Medulla oblongata (tissue), 1 donor: ENCODE results near the gene TMEM175.
A peak's percentile ranks its signal among the peaks of the same experiment; 100 is the strongest.

Source experiments
- DNase-seq: peaks from one replicate; pipeline ENCODE4 v3.0.0-alpha.2; 2015; ENCODE audit errors: extremely low spot score

TMEM175 gene

DNA sequence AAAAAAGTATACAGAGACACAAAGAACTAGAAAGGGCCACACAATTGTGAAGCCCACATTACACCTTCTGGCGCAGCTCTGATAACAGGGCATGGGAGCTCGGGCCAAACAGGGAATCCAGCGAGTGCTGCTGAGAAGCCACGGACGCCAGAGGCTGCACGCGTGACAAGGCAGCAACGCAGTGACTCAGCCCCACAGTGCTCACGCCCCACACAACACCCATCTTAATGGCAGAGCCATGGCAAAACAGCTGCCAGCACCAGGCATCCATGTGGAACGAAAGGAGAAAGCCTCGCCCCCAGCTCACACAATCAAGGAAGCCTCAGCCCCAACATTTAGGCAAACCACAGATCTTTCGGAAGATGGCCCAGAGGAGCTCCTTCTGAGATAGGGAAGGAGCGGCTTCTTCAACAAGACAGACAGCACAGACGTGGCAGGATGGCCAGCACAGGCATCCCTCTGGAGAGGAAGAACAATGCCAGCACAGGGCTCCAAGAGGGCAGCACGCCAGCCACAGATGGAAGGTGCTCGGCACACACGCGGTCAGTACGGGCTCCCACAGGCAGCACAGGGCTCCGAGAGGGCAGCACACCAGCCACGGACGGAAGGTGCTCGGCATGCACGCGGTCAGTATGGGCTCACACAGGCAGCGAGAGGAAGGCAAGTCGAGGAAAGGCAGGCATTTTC, 33.2 kb upstream of the TMEM175 start:
- DNase-seq, result peak; percentile 25

DNA sequence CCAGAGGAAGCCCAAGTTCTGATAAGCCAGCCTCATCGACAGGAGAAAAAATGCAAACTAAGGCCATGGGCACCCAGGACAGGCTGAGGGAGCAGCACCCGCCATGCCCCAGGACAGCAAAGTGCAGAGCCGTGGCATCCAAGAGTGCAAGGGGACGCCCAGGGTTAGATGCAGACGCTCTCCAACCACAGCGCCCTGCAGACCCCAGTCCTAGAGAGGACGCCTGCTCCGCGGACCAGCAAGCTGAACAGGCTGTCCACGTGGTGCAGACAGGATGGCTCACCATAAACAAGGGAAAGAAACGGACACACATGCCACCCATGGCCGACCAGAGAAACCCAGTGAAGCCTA, 32.7 kb upstream of the TMEM175 start:
- DNase-seq, result no peak

DNA sequence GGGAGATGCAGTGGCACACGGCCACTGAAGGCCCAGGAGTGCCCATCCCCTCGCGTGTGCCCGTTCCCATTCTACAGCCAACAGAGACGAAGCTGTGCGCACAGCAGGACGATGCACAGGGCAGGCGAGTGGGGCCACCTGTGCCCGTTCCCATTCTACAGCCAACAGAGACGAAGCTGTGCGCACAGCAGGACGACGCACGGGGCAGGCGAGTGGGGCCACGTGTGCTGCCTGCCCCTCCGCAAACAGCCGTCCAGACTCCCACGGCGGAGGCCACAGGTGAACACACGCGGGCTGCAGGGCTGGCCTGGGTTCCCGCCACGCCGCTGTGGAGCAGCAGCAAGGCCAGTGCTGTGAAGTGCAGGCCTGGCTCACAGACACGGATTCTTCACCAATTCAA, 32.2 kb upstream of the TMEM175 start:
- no peak for DNase-seq

GRCh38 chr4:900721-901120, 31.5 kb upstream of the TMEM175 start:
- DNase-seq, result no peak

DNA sequence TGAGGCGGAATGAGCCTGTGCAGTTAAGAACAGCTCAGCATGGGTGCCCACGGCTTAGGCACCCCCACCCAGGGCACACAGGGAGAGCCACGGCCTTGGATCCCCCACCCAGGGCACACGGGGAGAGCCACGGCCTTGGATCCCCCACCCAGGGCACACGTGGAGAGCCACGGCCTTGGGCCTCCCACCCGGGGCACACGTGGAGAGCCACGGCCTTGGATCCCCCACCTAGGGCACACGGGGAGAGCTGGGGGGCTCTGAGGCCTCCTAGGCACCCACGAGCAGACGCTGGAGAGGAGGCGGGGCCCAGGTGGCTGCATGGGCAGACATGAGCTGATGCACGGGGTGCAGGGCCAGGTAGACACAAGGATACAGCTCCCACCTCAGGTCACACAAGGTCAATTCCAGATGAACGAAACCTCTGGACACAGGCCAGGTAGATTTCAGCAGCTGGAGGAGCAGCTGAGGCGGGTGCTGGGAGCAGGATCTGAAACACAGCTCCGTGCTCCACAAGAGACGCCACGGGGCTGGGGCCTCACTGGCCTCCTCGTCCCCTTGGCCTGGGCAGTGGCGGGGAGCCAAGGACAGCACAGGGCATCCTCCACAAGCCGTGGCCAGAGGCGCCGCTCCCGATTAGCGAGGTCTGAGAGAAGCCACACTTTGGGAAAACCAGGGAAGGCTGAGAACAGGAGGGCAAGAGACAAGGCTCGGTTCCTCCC, 30.9 kb upstream of the TMEM175 start:
- no peak for DNase-seq

DNA sequence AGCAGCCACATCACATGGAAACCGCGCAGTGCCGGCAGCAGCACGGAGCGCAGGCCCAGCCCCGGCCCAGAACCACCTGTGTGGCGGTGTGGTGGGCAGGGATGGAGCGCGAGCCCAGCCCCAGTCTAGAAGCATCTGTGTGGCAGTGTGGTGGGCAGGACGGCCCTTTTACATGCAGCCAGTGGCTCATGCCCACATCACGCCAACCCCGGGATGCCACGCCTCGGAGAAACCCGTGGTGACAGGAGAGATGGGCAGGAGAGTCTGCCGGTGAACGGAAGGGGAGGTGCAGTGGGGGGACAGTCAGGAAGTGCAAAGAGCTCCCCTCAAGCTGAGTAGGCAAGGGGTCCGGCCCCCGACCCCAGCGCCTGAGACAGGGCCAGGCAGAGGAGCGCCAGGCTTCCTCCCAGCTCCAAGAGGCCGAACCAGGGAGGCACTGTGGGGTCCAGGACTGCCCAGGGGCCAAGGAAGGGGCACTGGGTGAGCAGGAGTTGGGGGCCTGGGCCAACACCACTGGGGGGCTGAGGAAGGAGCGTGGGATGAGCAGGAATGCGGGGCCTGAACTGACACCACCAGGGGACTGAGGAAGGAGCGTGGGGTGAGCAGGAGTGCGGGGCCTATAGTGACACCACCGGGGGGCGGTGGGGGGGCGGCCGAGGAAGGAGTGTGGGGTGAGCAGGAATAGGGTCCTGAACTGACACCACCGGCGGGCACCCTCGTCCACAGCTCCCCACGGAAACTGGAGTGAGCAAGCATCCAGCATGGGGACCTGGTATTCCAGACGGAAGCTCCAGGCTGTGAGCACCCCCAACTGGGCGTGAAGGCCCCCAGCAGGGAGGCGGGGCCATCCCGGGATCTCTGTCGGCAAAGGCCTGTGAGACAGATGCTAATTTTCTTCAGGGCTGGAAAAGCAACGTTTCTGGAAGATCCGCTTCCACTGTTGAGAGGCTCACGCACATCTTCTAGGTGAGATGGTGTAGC, 28.9 kb upstream of the TMEM175 start:
- no peak for DNase-seq

- DNase-seq, result no peak
These were observed 26.5 kb upstream of the TMEM175 start for GRCh38 chr4:905485-906338.

GRCh38 chr4:906339-907102, 25.7 kb upstream of the TMEM175 start:
- DNase-seq, result no peak

DNA sequence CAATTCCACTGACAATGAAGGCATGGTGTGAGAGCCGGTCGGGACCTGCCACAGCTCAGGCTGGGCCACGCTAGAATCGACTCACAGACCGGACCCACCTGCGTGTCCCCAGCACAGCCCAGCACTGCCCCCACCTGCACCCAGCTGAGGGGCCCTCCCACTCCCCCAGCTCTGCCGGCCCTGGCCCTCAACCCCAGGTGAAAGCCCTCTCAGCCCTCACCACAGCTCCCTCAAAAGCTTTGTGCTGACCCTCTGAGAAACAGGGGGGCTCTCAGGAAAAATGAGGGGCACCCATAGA, 25.2 kb upstream of the TMEM175 start:
- DNase-seq, result no peak

DNA sequence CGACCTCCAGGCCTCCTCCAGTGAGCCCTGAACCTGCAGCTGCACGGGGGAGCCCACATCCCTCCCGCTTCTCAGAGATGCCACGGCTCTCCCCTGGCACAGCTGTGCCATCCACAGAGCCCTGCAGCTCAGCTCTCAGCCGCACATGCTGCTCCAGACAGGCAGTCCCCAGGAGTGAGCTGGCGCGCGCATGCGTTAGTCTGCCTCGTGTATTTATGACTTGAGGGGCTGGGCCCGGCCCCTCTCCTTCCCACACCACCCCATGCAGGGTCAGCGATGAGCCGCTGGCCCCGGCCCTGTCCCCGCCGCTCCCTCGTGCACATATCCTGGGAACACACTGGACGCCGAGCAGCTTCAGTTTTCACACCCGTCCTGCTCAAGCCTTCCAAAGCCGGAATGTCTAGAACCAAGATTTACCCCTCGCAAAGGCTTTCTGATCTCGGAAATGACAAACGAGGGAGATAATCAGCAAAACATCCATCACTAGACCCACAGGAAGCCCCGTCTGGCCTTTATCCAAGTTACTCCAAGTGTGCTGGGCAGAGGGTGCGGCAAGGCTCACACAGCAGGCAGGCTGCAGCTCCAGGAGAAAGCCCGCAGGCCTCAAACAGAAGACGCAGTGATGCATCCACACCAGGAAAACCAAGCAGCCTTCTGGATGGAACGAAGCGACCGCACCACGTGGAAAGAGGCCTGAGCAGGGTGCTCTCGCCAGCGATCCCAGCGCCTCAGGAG, 24.4 kb upstream of the TMEM175 start:
- no peak for DNase-seq

GRCh38 chr4:909131-909571, 23.1 kb upstream of the TMEM175 start:
- DNase-seq, result no peak

- DNase-seq, result no peak
These were observed 22.4 kb upstream of the TMEM175 start for GRCh38 chr4:909821-910220.

DNA sequence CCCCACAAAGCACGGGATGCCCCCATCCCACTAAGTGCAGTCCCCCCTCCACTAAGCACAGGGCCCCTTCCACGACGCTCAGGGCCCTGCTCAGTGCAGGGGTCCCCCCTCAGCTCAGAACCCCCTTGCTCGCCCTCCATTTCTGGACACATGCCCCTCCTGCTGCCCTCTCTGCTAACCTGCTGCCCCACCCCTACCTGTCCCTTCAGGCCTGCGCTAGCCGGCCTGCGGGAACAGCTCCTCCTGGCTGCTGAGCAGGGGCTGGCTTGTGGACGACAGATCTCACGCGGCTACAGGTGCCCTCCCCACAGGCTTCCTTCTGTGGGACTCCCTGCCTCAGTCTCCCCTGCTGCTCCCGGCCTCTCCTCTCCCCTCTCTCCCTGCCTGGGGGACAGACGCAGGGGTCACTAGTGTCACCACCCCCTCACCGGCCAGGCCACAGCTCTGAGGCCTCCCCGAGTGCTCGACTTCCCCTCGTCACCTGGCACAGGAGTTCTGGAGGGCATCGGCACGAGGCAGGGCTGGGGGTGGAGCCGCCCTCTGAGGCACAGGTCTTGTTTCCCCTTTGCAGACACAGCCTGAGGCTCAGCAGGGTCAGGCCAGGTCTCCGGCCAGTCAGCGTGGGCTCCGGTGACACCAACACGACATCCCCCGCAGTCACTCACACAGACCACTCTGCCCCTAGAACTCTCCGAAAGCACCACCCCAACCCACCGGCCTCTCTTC, 21.7 kb upstream of the TMEM175 start:
- DNase-seq, result no peak

DNA sequence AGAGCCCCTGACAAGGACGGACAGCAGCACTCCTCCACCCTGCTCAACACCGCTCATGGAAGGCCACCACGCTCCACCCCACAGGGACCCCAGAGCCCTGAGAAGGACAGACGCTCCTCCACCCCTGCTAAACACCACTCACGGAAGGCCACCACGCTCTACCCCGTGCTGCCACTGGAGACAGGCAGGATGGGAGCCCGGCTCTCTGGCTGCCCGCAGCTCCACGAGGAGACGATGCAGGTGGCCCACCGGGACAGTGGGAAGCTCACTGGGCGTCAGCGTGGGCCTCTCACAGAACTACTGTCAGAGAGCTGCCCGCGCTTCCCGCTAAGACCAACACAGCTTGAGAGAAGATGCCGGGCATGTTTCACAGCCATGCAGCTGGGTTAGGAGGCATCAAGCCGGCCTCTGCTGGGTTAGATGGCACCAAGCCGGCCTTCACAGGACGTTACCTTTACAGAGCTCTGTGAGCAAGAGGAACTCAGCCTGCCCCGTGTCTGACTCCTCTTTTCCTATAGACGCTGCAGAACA, 21.0 kb upstream of the TMEM175 start:
- no peak for DNase-seq

GRCh38 chr4:911871-912490, 20.3 kb upstream of the TMEM175 start:
- DNase-seq, result no peak

- DNase-seq, result peak; percentile 67
These were observed 19.5 kb upstream of the TMEM175 start for GRCh38 chr4:912548-913279.

DNA sequence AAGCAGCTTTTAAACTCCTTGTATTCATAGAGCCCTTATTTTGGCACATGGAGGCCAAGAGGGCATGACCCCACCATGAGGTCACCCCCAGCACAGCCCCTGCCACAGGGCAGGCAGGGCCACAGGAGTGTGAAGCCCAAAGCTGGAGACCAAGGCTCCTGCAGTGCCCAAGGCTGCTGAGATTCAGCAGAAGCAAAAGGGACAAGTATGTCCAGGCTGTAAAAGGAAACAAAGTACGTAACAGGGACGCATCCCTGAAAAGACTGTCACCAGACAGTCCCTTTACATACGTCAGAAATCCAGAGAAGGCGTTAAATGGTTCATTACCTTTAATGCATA, 19.0 kb upstream of the TMEM175 start:
- no peak for DNase-seq

- DNase-seq, result no peak
These were observed 17.7 kb upstream of the TMEM175 start for GRCh38 chr4:914531-914930.
